ENCODE data around the gene ERCC1.

DNA sequence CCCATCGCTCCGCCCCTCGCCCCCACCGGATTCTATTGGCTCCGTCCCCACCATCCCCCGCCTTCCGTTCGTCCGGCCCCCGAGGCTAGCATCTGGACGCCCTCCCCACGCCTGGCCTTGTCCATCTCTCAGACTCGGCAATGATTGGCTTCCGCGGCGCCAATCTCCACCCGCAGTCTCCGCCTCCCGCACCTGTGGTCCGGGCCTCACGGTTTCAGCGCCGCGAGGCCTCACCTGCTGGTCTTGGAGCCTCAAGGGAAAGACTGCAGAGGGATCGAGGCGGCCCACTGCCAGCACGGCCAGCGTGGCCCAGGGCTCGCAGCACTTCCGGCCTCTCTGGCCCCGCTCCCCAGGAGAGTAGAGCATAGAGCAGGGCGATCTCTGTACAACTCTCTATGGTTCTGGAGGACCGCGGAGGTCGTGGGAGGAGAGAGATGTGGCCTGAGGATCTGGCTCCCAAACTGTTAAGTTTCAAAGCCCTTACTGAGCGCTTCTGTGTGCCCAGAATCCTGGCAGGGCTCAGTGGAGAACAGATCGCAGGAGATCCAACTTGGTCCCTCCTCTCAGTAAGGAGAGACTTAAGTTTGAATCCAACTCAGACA, at the start of gene ERCC1:
- TF ChIP-seq EZH2 (IDR thresholded peaks at IDR 0.05), result no peak
- TF ChIP-seq POLR2AphosphoS5 (IDR thresholded peaks at IDR 0.05; ENCODE audit: borderline replicate concordance, low read depth, low read length), result peak; percentile 93
- no peak for TF ChIP-seq FOXP2 (optimal IDR thresholded peaks at IDR 0.05; ENCODE audit: control extremely low read depth, extremely low read length, insufficient read depth)

Measured in SK-N-MC (cell line).